ENCODE measurements around the gene CCL14. TPM values are rescaled to one million over a fixed set of nuclear protein-coding genes. Genes with fewer than 3 reads are reported as not detected.

CCL14 gene
- total and polyA plus RNA-seq, 2 of the 13 experiments (the other 11 are each of a cell fraction or from before 2014, with no cell fraction given): 1.1 to 1.7 TPM

DNA sequence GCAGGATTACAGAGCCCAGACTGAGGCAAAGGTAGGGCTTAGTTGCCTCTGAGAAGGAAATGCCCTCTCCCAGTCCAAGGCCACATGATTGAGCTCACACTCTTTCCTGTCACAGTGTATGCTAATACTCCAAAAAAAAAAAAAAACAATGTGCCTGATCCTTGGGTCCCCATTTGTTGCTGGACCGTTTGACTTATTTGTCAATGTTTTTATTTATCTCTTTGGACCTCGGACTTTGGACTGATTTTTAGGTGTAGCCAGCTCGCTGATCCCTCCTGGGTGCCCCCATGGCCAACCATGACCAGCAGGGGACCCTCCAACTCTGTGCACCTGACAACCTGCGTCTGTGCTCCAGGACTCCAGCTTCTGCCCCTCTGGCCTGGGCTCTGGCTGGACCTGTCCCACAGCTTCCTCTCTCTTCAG lies 4.6 kb downstream of the CCL14 start (continued):
- no peak for TF ChIP-seq SRSF4 (IDR thresholded peaks at IDR 0.05; ENCODE audit: low read depth, low read length, poor library complexity, severe bottlenecking)
- TF ChIP-seq ZNF776 (CRISPR knock-in tag; IDR thresholded peaks at IDR 0.05): no peak
- TF ChIP-seq MZF1 (CRISPR knock-in tag; IDR thresholded peaks at IDR 0.05; ENCODE audit: borderline replicate concordance): no peak
- no peak for TF ChIP-seq ZNF550 (CRISPR knock-in tag; IDR thresholded peaks at IDR 0.05; ENCODE audit: borderline replicate concordance)
- no peak for TF ChIP-seq NRL (CRISPR knock-in tag; IDR thresholded peaks at IDR 0.05; ENCODE audit: borderline replicate concordance)
- no peak for TF ChIP-seq ZNF207 (IDR thresholded peaks at IDR 0.05; ENCODE audit: borderline replicate concordance)
- no peak for TF ChIP-seq ZMYM3 (CRISPR knock-in tag; IDR thresholded peaks at IDR 0.05)
- TF ChIP-seq, protein P1, sequence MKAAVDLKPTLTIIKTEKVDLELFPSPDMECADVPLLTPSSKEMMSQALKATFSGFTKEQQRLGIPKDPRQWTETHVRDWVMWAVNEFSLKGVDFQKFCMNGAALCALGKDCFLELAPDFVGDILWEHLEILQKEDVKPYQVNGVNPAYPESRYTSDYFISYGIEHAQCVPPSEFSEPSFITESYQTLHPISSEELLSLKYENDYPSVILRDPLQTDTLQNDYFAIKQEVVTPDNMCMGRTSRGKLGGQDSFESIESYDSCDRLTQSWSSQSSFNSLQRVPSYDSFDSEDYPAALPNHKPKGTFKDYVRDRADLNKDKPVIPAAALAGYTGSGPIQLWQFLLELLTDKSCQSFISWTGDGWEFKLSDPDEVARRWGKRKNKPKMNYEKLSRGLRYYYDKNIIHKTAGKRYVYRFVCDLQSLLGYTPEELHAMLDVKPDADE (CRISPR knock-in tag; IDR thresholded peaks at IDR 0.05): no peak
- no peak for TF ChIP-seq MEIS1 (CRISPR knock-in tag; IDR thresholded peaks at IDR 0.05; ENCODE audit: borderline replicate concordance)
- no peak for TF ChIP-seq ZNF10 (CRISPR knock-in tag; IDR thresholded peaks at IDR 0.05; ENCODE audit: borderline replicate concordance, low read depth)
- no peak for TF ChIP-seq PREB (CRISPR knock-in tag; IDR thresholded peaks at IDR 0.05)
- TF ChIP-seq MED1 (CRISPR knock-in tag; IDR thresholded peaks at IDR 0.05): peak; percentile 75
- no peak; the same call in 1 of the 2 replicates for TF ChIP-seq THAP11 (CRISPR knock-in tag; IDR thresholded peaks at IDR 0.05)
- TF ChIP-seq IRF2 (CRISPR knock-in tag; IDR thresholded peaks at IDR 0.05): peak; percentile 70
- TF ChIP-seq, protein P2, sequence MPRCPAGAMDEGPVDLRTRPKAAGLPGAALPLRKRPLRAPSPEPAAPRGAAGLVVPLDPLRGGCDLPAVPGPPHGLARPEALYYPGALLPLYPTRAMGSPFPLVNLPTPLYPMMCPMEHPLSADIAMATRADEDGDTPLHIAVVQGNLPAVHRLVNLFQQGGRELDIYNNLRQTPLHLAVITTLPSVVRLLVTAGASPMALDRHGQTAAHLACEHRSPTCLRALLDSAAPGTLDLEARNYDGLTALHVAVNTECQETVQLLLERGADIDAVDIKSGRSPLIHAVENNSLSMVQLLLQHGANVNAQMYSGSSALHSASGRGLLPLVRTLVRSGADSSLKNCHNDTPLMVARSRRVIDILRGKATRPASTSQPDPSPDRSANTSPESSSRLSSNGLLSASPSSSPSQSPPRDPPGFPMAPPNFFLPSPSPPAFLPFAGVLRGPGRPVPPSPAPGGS (CRISPR knock-in tag; IDR thresholded peaks at IDR 0.05): no peak
- no peak for TF ChIP-seq ZNF251 (CRISPR knock-in tag; IDR thresholded peaks at IDR 0.05)
- TF ChIP-seq TMF1 (CRISPR knock-in tag; IDR thresholded peaks at IDR 0.05; ENCODE audit: low read depth): no peak
- TF ChIP-seq MTF1 (CRISPR knock-in tag; IDR thresholded peaks at IDR 0.05): no peak
- TF ChIP-seq, protein P3, sequence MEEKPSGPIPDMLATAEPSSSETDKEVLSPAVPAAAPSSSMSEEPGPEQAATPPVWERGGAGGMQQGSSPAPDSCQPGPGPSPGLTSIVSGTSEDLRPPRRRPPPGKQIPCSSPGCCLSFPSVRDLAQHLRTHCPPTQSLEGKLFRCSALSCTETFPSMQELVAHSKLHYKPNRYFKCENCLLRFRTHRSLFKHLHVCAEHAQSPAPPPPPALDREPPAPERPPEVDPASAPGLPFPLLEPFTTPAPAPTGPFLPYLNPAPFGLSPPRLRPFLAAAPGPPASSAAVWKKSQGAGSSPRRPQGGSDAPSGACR (CRISPR knock-in tag; IDR thresholded peaks at IDR 0.05): no peak
- 0 out of 2 replicates have a peak, but pooled peaks have one; percentile 57 for TF ChIP-seq KLF6 (CRISPR knock-in tag; IDR thresholded peaks at IDR 0.05)
- peak; percentile 29; the same call in 1 of the 2 replicates for TF ChIP-seq ETV5 (CRISPR knock-in tag; IDR thresholded peaks at IDR 0.05; ENCODE audit: borderline replicate concordance)
- no peak for TF ChIP-seq TGIF2 (CRISPR knock-in tag; IDR thresholded peaks at IDR 0.05)
- peak; percentile 13; the same call in 1 of the 2 replicates for TF ChIP-seq YEATS2 (CRISPR knock-in tag; IDR thresholded peaks at IDR 0.05; ENCODE audit: borderline replicate concordance)
- TF ChIP-seq ZNF30 (CRISPR knock-in tag; IDR thresholded peaks at IDR 0.05): no peak
- TF ChIP-seq ZNF615 (CRISPR knock-in tag; IDR thresholded peaks at IDR 0.05; ENCODE audit: borderline replicate concordance): no peak
- no peak for TF ChIP-seq ZNF343 (CRISPR knock-in tag; IDR thresholded peaks at IDR 0.05)
- no peak for TF ChIP-seq ZNF382 (CRISPR knock-in tag; IDR thresholded peaks at IDR 0.05; ENCODE audit: borderline replicate concordance)
- no peak for TF ChIP-seq ZNF282 (IDR thresholded peaks at IDR 0.05; ENCODE audit: partially characterized antibody)
- no peak for TF ChIP-seq ZNF44 (CRISPR knock-in tag; IDR thresholded peaks at IDR 0.05)
